B cell (primary cell): ENCODE results near the gene ARHGEF10L.

Source experiments
- CTCF ChIP-seq: fragments of 200-600 bp; IDR thresholded peaks from one replicate; pipeline ENCODE4 v1.8.0; 2022; ENCODE audit warnings: antibody characterized with exemption, mild to moderate bottlenecking
- EZH2 ChIP-seq: IDR thresholded peaks from 2 replicates; pipeline ENCODE4 v1.6.1; 2012; ENCODE audit warnings: borderline replicate concordance, low read depth, mild to moderate bottlenecking, moderate library complexity, low read length; ENCODE audit not compliant: insufficient read depth, poor library complexity, severe bottlenecking

- TF ChIP-seq CTCF = no peak
- no peak for TF ChIP-seq EZH2
Measured at GRCh38 chr1:17529381-17529780, 10.1 kb upstream of the ARHGEF10L start.
